NCI-H510A treated with DMSO at 0.1 percent for 48 hours (cell line): ENCODE measurements around the gene GMDS.

Experiments used
- DNase-seq: peaks from one replicate; lab custom pipeline; 2025; lab: John Stamatoyannopoulos, UW

Gene GMDS

DNA sequence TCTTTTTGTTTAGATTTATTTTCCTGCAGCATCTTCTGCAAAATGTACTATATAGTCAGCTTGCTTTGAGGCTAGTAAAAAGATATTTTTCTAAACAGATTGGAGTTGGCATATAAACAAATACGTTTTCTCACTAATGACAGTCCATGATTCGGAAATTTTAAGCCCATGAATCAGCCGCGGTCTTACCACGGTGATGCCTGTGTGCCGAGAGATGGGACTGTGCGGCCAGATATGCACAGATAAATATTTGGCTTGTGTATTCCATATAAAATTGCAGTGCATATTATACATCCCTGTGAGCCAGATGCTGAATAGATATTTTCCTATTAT, 632.5 kb downstream of the GMDS start:
- DNase-seq = no peak

DNA sequence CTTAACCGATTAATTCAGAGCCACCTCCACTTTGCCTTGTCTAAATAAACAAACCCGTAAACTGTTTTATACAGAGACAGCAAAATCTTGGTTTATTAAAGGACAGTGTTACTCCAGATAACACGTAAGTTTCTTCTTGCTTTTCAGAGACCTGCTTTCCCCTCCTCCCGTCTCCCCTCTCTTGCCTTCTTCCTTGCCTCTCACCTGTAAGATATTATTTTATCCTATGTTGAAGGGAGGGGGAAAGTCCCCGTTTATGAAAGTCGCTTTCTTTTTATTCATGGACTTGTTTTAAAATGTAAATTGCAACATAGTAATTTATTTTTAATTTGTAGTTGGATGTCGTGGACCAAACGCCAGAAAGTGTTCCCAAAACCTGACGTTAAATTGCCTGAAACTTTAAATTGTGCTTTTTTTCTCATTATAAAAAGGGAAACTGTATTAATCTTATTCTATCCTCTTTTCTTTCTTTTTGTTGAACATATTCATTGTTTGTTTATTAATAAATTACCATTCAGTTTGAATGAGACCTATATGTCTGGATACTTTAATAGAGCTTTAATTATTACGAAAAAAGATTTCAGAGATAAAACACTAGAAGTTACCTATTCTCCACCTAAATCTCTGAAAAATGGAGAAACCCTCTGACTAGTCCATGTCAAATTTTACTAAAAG, 633.0 kb downstream of the GMDS start:
- DNase-seq = no peak

DNA sequence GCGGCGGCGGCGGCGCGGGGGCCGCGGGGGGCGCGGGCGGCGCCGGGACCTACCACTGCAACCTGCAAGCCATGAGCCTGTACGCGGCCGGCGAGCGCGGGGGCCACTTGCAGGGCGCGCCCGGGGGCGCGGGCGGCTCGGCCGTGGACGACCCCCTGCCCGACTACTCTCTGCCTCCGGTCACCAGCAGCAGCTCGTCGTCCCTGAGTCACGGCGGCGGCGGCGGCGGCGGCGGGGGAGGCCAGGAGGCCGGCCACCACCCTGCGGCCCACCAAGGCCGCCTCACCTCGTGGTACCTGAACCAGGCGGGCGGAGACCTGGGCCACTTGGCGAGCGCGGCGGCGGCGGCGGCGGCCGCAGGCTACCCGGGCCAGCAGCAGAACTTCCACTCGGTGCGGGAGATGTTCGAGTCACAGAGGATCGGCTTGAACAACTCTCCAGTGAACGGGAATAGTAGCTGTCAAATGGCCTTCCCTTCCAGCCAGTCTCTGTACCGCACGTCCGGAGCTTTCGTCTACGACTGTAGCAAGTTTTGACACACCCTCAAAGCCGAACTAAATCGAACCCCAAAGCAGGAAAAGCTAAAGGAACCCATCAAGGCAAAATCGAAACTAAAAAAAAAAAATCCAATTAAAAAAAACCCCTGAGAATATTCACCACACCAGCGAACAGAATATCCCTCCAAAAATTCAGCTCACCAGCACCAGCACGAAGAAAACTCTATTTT, 633.7 kb downstream of the GMDS start:
- no peak for DNase-seq

DNA sequence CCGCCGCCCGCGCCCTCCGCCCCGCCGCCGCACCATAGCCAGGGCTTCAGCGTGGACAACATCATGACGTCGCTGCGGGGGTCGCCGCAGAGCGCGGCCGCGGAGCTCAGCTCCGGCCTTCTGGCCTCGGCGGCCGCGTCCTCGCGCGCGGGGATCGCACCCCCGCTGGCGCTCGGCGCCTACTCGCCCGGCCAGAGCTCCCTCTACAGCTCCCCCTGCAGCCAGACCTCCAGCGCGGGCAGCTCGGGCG, 634.2 kb downstream of the GMDS start:
- DNase-seq = no peak

GRCh38 chr6:1610497-1611321, 634.7 kb downstream of the GMDS start:
- DNase-seq = no peak

GRCh38 chr6:1609648-1610496, 635.5 kb downstream of the GMDS start, which contains the start of gene FOXC1:
TSS of gene FOXC1 (plus strand) at chr6:1609915. CDS start at chr6:1610446, 531 bp downstream.
- DNase-seq = peak; percentile 35

GRCh38 chr6:1609041-1609647, 636.3 kb downstream of the GMDS start:
- peak; percentile 9 for DNase-seq

DNA sequence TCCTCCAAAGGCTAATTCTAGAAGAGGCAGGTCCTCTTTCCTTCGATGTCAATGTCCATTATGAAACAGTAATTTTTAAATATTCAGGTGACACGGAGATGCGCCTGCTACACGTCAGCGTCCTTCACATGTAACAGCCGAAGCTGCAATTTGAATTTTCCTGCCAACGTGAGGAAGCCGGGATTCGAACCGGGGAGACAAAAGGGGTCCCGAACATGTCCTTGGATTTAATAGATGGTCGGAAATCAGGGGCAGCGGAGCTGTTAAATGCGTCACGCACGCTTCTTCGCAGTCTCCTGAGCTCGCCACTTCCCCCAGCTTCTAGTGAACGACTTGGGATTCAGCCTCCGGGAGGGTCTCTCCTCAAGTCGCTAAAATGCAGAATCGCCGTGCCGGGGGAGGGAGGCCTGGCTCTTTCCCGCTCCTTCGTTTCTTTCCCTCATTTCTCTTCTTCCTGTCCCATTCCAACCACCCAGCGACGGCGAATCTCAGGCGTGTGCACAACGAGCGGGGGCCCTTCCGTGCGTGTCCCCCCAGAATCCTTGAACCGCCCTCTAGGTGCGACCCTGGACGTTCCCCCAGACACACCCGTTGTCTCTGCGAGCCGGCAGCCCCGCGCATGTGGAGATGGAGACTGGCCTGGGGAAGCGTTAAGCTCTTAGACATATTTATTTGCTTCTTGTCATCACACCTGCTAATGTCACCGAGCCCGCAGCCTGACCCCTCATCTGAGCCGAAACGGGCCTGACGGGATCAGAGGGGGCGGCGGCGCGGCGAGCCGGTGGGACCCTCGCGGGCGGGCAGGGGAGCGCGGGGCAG, 637.0 kb downstream of the GMDS start:
- peak; percentile 5 for DNase-seq

GRCh38 chr6:1607516-1608221, 637.7 kb downstream of the GMDS start:
- DNase-seq = peak; percentile 15

DNA sequence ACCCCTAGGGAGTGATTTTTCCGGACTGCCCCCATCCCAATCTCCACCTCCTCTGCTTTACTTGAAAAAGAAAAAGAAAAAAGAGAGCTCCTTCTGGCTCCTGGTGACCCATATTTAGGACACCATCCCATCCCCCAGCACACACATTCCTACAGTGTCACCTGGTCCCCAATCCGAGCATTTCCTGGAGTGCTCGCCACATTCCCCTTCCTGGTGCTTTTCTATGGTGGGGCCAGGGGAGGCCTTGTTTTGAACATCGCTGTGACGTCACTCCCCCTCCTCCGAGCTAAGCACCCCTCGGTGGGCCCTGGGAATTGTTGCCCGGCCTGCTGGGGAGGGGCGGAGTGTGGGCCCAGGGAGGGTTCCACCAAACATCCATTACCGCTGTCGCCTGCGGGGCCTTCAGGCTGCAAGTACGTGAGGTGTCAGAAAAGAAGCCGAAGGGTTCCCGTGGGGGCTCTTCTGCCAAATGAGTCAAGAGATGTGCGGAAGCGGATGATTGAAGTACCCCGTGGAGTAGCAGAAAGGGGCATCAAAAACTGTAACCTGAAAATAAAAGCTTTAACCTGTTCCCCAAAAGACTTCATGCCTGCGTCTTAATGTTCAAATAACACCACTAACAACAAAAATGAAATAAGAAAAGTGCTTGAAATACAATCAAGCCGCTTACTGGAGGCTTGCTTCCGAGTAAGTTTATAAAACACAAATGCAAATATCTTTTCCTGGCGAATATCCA, 638.5 kb downstream of the GMDS start:
- DNase-seq = no peak

DNA sequence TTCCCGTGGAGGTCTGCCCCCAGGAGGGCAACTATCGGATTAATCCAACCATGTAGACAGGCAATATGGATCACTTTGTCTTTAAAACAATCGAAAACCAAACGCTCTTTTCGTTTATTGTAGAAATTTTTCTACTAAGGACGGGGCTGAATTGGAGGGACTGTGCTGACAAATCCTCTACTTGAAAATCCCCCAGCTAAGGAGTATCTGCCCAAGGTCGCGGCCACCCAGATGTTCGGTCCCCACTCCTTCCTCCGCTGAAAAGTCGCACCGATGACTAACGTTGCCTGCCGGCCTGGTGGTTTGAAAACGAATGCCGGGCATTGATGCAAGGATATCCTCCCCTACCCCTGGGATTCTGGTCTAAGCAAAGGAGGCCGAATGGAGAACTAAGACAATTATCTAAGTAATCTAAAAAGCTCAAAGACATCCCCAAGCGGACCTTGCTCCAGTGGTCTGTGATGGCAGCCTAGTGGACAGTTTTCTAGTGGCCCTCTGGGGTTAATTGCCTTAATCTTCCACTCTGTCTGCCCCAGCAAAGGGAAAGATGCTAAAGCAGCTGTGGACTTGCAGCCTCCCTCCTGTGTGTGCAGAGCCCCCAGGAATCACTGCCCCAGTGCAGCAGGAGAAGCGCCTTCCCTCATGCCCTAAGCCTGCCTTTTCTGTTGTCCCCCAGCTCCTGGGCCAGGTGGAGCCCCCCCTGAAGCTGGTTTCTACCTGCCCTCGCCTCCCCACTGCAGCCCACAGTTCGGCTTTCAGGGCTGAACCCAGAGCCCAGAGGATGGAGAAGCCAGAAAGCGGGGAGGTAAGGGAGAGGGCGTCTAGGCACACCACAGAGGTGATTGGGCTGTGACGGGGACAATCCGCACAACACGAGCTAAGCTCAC, 639.3 kb downstream of the GMDS start:
- DNase-seq = no peak

DNA sequence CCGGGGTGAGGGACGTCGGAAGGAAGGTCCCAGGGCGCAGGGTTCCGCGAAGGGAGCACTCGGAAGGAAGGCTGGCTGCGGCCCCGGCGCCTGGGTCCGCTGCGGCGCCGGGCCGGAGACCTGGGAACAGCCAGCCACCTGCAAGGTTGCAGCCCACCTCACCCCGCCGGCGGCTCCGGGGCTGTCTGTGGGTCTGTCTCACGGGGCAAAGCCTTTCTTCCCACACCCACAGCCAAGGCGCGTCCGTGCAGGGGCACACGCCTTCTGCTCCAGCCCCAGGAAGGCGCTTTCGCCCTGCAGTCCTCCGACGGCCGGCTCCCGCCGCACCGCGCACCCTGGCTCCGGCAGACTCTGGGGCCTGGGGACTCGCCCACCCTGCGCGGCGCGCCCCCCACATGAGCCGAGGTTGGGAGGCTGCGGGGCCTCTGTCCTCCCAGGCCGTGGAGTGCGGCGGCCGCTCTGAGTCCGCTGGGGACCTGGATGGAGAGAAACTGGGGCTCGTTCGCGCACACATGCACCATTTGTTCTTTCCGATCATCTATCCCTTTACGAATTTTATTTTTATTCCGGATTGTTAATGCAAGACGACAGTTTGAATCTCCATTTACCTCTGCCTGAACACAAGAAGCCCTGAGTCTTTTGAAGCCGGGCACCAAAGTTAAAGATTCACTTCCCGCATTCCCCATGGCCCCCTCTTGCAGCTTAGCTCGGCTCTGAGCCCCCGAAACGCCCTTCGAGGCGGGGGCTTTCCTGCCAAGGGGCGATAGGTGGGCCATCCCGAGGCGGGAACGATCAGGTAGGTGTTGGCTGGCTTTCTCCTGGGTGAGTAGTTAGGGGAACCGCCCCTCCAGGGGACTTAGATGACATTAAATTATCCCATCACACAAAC, 640.2 kb downstream of the GMDS start:
- DNase-seq = no peak

DNA sequence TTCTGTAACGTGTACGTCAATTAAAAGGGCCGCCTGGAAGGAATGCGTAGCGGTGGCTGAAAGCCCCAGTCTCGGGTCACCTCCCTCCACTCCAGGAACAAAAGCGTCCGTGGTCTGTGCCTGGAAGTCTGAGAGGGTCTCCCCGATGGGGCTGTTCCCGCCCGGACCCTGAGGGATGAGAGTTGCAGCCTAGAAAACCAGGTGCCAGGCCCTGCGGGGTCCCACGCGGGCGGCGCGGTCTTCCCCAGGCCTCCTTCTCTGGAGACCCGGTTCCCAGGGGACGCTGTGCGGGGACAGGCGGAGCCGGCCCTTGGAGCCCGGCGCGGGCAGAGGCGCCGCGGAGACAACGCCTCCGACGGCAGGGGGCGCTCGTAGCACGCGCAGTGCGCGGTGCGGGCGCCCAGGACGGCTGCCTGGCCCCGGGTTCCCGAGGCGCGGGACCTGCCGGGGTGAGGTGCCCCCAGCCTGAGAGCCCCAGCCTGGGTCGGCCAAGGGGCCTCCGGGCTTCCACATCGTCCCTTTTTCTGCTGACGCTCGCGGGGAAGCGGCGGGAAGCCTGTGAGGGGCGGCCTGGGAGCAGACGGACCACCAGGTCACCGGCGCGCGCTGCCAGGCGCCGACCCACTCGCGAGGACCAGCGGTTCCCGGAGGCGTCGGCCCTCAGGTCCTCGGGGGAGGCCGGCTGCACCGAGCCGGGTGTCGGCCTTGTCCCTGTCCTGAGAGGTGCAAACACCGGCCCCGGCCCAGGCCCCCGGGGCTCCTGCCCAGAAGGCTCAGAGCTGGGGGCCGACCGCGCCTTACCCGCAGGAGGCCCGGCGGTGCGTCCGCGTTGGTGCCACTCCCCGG, 641.0 kb downstream of the GMDS start:
- DNase-seq = peak; percentile 26

- DNase-seq = no peak
Observed at GRCh38 chr6:1603708-1604107, 641.7 kb downstream of the GMDS start.

GRCh38 chr6:1602049-1602713, 643.2 kb downstream of the GMDS start:
- DNase-seq = no peak
